Measurements from ENCODE around the gene RRAD. TPM values are rescaled to one million over a fixed set of nuclear protein-coding genes. Genes with fewer than 3 reads are reported as not detected.
"Not testable (repeated sequence)": the region's sequence is repeated elsewhere in the genome, so short reads cannot be mapped to it uniquely, and the experiment has no call there.

The RRAD gene
- total RNA-seq, 1 experiment from 2014 or later, result not detected

- H3K4me2 ChIP-seq (ENCODE audit: low read depth, low read length, poor library complexity, severe bottlenecking), result no peak overlapping the region
- H3K79me2 ChIP-seq (ENCODE audit: low read length), result no peaks in the 10 kb centered on the region
- no peak for DNase-seq
- no peak overlapping the region for H3K4me3 ChIP-seq (ENCODE audit: low read length)
- no peak overlapping the region for H2AFZ ChIP-seq (ENCODE audit: low read length)
- no peaks in the 10 kb centered on the region for H3K36me3 ChIP-seq (ENCODE audit: insufficient read depth, low read length)
- no peak overlapping the region for H3K9ac ChIP-seq (ENCODE audit: low read length)
- peaks cover 11% of the 10 kb centered on the region for H3K4me1 ChIP-seq (ENCODE audit: low read length)
- no peaks in the 10 kb centered on the region for H3K9me3 ChIP-seq (ENCODE audit: low read length)
- peaks cover 3% of the 10 kb centered on the region; the same call in 1 of the 2 replicates for H4K20me1 ChIP-seq (ENCODE audit: insufficient read depth, low read depth, low read length)
- no peaks in the 10 kb centered on the region for H3K9me2 ChIP-seq (replicated peaks; ENCODE audit: insufficient read depth, low read length)
- H3K27ac ChIP-seq (ENCODE audit: low read length), result no peak overlapping the region
- H3K27me3 ChIP-seq (ENCODE audit: low read length), result no peaks in the 10 kb centered on the region
These were observed 24.5 kb downstream of the RRAD start for GRCh38 chr16:66900721-66901441.

GRCh38 chr16:66899945-66900710 is 25.2 kb downstream of the RRAD start:
- H3K4me2 ChIP-seq (ENCODE audit: low read depth, low read length, poor library complexity, severe bottlenecking), result no peak overlapping the region

DNA sequence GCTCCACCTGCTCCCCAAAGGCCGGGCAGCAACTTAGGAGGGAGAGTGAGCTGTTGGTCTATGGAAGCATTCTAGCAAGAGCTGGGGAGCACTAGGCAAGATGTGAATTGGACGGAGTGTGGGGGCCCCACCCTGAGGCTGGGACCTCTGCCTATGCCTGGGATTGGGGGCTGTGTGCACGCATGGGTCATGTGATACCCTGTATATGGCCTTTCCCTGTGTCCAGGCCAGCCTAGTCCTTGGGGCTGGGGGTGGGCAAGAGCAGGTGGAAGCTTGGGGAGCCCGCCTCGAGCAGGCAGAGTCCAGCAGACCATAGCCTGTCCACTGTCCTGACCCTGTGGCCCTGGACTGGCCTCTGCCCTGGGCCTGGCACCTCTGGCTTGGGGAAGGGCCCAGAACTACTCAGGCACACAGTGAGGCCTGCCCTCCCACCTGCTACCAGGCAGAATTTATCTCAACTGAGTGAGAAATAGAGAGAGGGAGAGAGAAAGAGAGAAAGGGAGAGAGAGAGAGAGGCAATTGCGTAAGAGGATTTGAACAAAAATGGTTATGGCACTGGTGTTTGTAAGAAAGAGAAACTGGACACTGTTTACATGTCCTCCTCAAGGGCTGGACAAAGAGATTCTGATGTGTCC is 25.9 kb downstream of the RRAD start:
- H3K9me2 ChIP-seq (replicated peaks; ENCODE audit: insufficient read depth, low read length), result no peaks in the 10 kb centered on the region
- H3K36me3 ChIP-seq (ENCODE audit: insufficient read depth, low read length), result no peaks in the 10 kb centered on the region
- no peak overlapping the region for H3K4me2 ChIP-seq (ENCODE audit: low read depth, low read length, poor library complexity, severe bottlenecking)
- H3K27ac ChIP-seq (ENCODE audit: low read length), result no peak overlapping the region
- no peak overlapping the region for H3K4me3 ChIP-seq (ENCODE audit: low read length)
- H3K9ac ChIP-seq (ENCODE audit: low read length), result no peak overlapping the region
- H3K9me3 ChIP-seq (ENCODE audit: low read length), result no peaks in the 10 kb centered on the region
- DNase-seq, result no peak
- H3K4me1 ChIP-seq (ENCODE audit: low read length), result peaks cover 6% of the 10 kb centered on the region
- H2AFZ ChIP-seq (ENCODE audit: low read length), result no peak overlapping the region
- no peaks in the 10 kb centered on the region for H3K27me3 ChIP-seq (ENCODE audit: low read length)
- H4K20me1 ChIP-seq (ENCODE audit: insufficient read depth, low read depth, low read length), result peaks cover 7% of the 10 kb centered on the region; the same call in 1 of the 2 replicates
- no peaks in the 10 kb centered on the region for H3K79me2 ChIP-seq (ENCODE audit: low read length)

More at GRCh38 chr16:66899945-66900710, 25.2 kb downstream of the RRAD start:
- no peaks in the 10 kb centered on the region for H3K9me2 ChIP-seq (replicated peaks; ENCODE audit: insufficient read depth, low read length)
- H3K36me3 ChIP-seq (ENCODE audit: insufficient read depth, low read length), result no peaks in the 10 kb centered on the region
- peaks cover 6% of the 10 kb centered on the region for H3K4me1 ChIP-seq (ENCODE audit: low read length)
- H3K4me3 ChIP-seq (ENCODE audit: low read length), result no peak overlapping the region
- no peaks in the 10 kb centered on the region for H3K27me3 ChIP-seq (ENCODE audit: low read length)
- H3K9ac ChIP-seq (ENCODE audit: low read length), result no peak overlapping the region
- no peak overlapping the region for H3K27ac ChIP-seq (ENCODE audit: low read length)
- H2AFZ ChIP-seq (ENCODE audit: low read length), result no peak overlapping the region
- H3K79me2 ChIP-seq (ENCODE audit: low read length), result no peaks in the 10 kb centered on the region
- no peaks in the 10 kb centered on the region for H3K9me3 ChIP-seq (ENCODE audit: low read length)
- DNase-seq, result no peak
- H4K20me1 ChIP-seq (ENCODE audit: insufficient read depth, low read depth, low read length), result peaks cover 7% of the 10 kb centered on the region; the same call in 1 of the 2 replicates

- no peaks in the 10 kb centered on the region for H3K27me3 ChIP-seq (ENCODE audit: low read length)
- peaks cover 7% of the 10 kb centered on the region; the same call in 1 of the 2 replicates for H4K20me1 ChIP-seq (ENCODE audit: insufficient read depth, low read depth, low read length)
- H3K4me1 ChIP-seq (ENCODE audit: low read length), result peaks cover 6% of the 10 kb centered on the region
- no peak for DNase-seq
- no peak overlapping the region for H3K4me2 ChIP-seq (ENCODE audit: low read depth, low read length, poor library complexity, severe bottlenecking)
- no peaks in the 10 kb centered on the region for H3K9me2 ChIP-seq (replicated peaks; ENCODE audit: insufficient read depth, low read length)
- H3K9ac ChIP-seq (ENCODE audit: low read length), result no peak overlapping the region
- no peaks in the 10 kb centered on the region for H3K79me2 ChIP-seq (ENCODE audit: low read length)
- H3K4me3 ChIP-seq (ENCODE audit: low read length), result no peak overlapping the region
- no peaks in the 10 kb centered on the region for H3K36me3 ChIP-seq (ENCODE audit: insufficient read depth, low read length)
- no peak overlapping the region for H3K27ac ChIP-seq (ENCODE audit: low read length)
- no peak overlapping the region for H2AFZ ChIP-seq (ENCODE audit: low read length)
- no peaks in the 10 kb centered on the region for H3K9me3 ChIP-seq (ENCODE audit: low read length)
These were observed 26.4 kb downstream of the RRAD start for GRCh38 chr16:66898933-66899309.

GRCh38 chr16:66898207-66898606 is 27.1 kb downstream of the RRAD start:
- H3K9me3 ChIP-seq (ENCODE audit: low read length), result no peaks in the 10 kb centered on the region
- H3K36me3 ChIP-seq (ENCODE audit: insufficient read depth, low read length), result no peaks in the 10 kb centered on the region
- H3K9ac ChIP-seq (ENCODE audit: low read length), result no peak overlapping the region
- H2AFZ ChIP-seq (ENCODE audit: low read length), result no peak overlapping the region
- H3K27ac ChIP-seq (ENCODE audit: low read length), result no peak overlapping the region
- peaks cover 7% of the 10 kb centered on the region; the same call in 1 of the 2 replicates for H4K20me1 ChIP-seq (ENCODE audit: insufficient read depth, low read depth, low read length)
- no peaks in the 10 kb centered on the region for H3K9me2 ChIP-seq (replicated peaks; ENCODE audit: insufficient read depth, low read length)
- peaks cover 5% of the 10 kb centered on the region for H3K4me1 ChIP-seq (ENCODE audit: low read length)
- no peak overlapping the region for H3K4me2 ChIP-seq (ENCODE audit: low read depth, low read length, poor library complexity, severe bottlenecking)
- no peak for DNase-seq
- H3K4me3 ChIP-seq (ENCODE audit: low read length), result no peak overlapping the region
- H3K27me3 ChIP-seq (ENCODE audit: low read length), result no peaks in the 10 kb centered on the region
- H3K79me2 ChIP-seq (ENCODE audit: low read length), result no peaks in the 10 kb centered on the region

GRCh38 chr16:66896682-66897081 is 28.7 kb downstream of the RRAD start:
- H4K20me1 ChIP-seq (ENCODE audit: insufficient read depth, low read depth, low read length); H3K4me3 ChIP-seq (ENCODE audit: low read length); H3K9ac ChIP-seq (ENCODE audit: low read length); DNase-seq; H3K27ac ChIP-seq (ENCODE audit: low read length); H3K9me3 ChIP-seq (ENCODE audit: low read length); H3K36me3 ChIP-seq (ENCODE audit: insufficient read depth, low read length); H3K9me2 ChIP-seq (replicated peaks; ENCODE audit: insufficient read depth, low read length); H2AFZ ChIP-seq (ENCODE audit: low read length); H3K4me2 ChIP-seq (ENCODE audit: low read depth, low read length, poor library complexity, severe bottlenecking); H3K79me2 ChIP-seq (ENCODE audit: low read length); H3K4me1 ChIP-seq (ENCODE audit: low read length); H3K27me3 ChIP-seq (ENCODE audit: low read length): not testable (repeated sequence)

GRCh38 chr16:66895999-66896398 is 29.3 kb downstream of the RRAD start:
- no peaks in the 10 kb centered on the region for H3K79me2 ChIP-seq (ENCODE audit: low read length)
- H3K4me3 ChIP-seq (ENCODE audit: low read length), result no peak overlapping the region
- no peak for DNase-seq
- H3K4me1 ChIP-seq (ENCODE audit: low read length), result no peaks in the 10 kb centered on the region
- no peak overlapping the region for H3K4me2 ChIP-seq (ENCODE audit: low read depth, low read length, poor library complexity, severe bottlenecking)
- H3K9me3 ChIP-seq (ENCODE audit: low read length), result no peaks in the 10 kb centered on the region
- no peaks in the 10 kb centered on the region for H3K27me3 ChIP-seq (ENCODE audit: low read length)
- H4K20me1 ChIP-seq (ENCODE audit: insufficient read depth, low read depth, low read length), result peaks cover 7% of the 10 kb centered on the region; the same call in 1 of the 2 replicates
- no peaks in the 10 kb centered on the region for H3K36me3 ChIP-seq (ENCODE audit: insufficient read depth, low read length)
- no peak overlapping the region for H3K27ac ChIP-seq (ENCODE audit: low read length)
- H3K9me2 ChIP-seq (replicated peaks; ENCODE audit: insufficient read depth, low read length), result no peaks in the 10 kb centered on the region
- no peak overlapping the region for H3K9ac ChIP-seq (ENCODE audit: low read length)
- H2AFZ ChIP-seq (ENCODE audit: low read length), result no peak overlapping the region

GRCh38 chr16:66895689-66895979 is 29.7 kb downstream of the RRAD start:
- H3K4me1 ChIP-seq (ENCODE audit: low read length), result no peaks in the 10 kb centered on the region
- H2AFZ ChIP-seq (ENCODE audit: low read length), result no peak overlapping the region
- H3K27me3 ChIP-seq (ENCODE audit: low read length), result no peaks in the 10 kb centered on the region
- H3K9ac ChIP-seq (ENCODE audit: low read length), result no peak overlapping the region
- H3K27ac ChIP-seq (ENCODE audit: low read length), result no peak overlapping the region
- no peak for DNase-seq
- H3K36me3 ChIP-seq (ENCODE audit: insufficient read depth, low read length), result no peaks in the 10 kb centered on the region
- H3K4me2 ChIP-seq (ENCODE audit: low read depth, low read length, poor library complexity, severe bottlenecking), result no peak overlapping the region
- no peaks in the 10 kb centered on the region for H3K79me2 ChIP-seq (ENCODE audit: low read length)
- peaks cover 7% of the 10 kb centered on the region; the same call in 1 of the 2 replicates for H4K20me1 ChIP-seq (ENCODE audit: insufficient read depth, low read depth, low read length)
- H3K9me3 ChIP-seq (ENCODE audit: low read length), result no peaks in the 10 kb centered on the region
- H3K4me3 ChIP-seq (ENCODE audit: low read length), result no peak overlapping the region
- no peaks in the 10 kb centered on the region for H3K9me2 ChIP-seq (replicated peaks; ENCODE audit: insufficient read depth, low read length)

All from Karpas-422 (cell line).